HCT116 (cell line): Measurements from ENCODE around the gene GNL3L.

Experiments used
- CTCF ChIP-seq, 3 experiments: fragments of 200-600 bp in 1 of 3; sonication (generic) in 1 of 3; IDR thresholded peaks in 2 of 3; conservative IDR thresholded peaks in 1 of 3; 2 replicates each; pipeline ENCODE4 v1.5.1; 2012 to 2017; ENCODE audit warnings: low read depth in 2 of 3, low read length in 2 of 3, antibody characterized with exemption in 1 of 3, borderline replicate concordance in 1 of 3, control low read depth in 1 of 3, mild to moderate bottlenecking in 1 of 3, mixed read lengths in 1 of 3, mixed run types in 1 of 3, moderate library complexity in 1 of 3; ENCODE audit not compliant: insufficient read depth in 1 of 3
- EZH2 ChIP-seq: fragments of 200-600 bp; sonication (generic); IDR thresholded peaks from 2 replicates; pipeline ENCODE4 v1.6.1; 2017; ENCODE audit warnings: antibody characterized with exemption, mixed run types
- EZH2phosphoT487 ChIP-seq: fragments of 200-600 bp; IDR thresholded peaks from 2 replicates; pipeline ENCODE4 v1.6.1; 2018; ENCODE audit warnings: antibody characterized with exemption, borderline replicate concordance
- JUND ChIP-seq: IDR thresholded peaks from 2 replicates; pipeline ENCODE4 v1.6.1; 2012
- POLR2A ChIP-seq: IDR thresholded peaks from 2 replicates; pipeline ENCODE4 v1.7.0; 2011; ENCODE audit warnings: borderline replicate concordance; ENCODE audit not compliant: insufficient read depth, insufficient read length; ENCODE audit errors: extremely low read depth
- POLR2AphosphoS5 ChIP-seq: IDR thresholded peaks from 2 replicates; pipeline ENCODE4 v1.6.1; 2011; ENCODE audit warnings: mild to moderate bottlenecking, low read depth, low read length, moderate library complexity
- RAD21 ChIP-seq: IDR thresholded peaks from 2 replicates; pipeline ENCODE4 v1.6.1; 2012; ENCODE audit warnings: low read depth, mild to moderate bottlenecking
- SIN3A ChIP-seq: IDR thresholded peaks from 2 replicates; pipeline ENCODE4 v1.6.1; 2012; ENCODE audit warnings: low read depth
- TCF7L2 ChIP-seq: IDR thresholded peaks from 2 replicates; pipeline ENCODE4 v1.7.0; 2011; ENCODE audit warnings: borderline replicate concordance, inconsistent platforms; ENCODE audit not compliant: insufficient read depth, insufficient read length; ENCODE audit errors: extremely low read depth
- ZFX ChIP-seq: fragments of 450-650 bp; IDR thresholded peaks from 2 replicates; pipeline ENCODE4 v1.6.1; 2017
- TF ChIP-seq, protein P1 (sequence below): IDR thresholded peaks from 2 replicates; pipeline ENCODE4 v1.6.1; 2012; ENCODE audit warnings: low read depth

GRCh38 chrX:54494166-54494988 is 35.6 kb upstream of the GNL3L start:
- no peak for TF ChIP-seq CTCF (IDR thresholded peaks at IDR 0.05 in 2 of 3, conservative IDR thresholded peaks at IDR 0.05 in 1 of 3; ENCODE audit: borderline replicate concordance in 1 of 3, insufficient read depth in 1 of 3, low read depth in 2 of 3, low read length in 2 of 3)
- TF ChIP-seq ZFX, result no peak
- TF ChIP-seq POLR2A, result no peak
- no peak for TF ChIP-seq JUND
- TF ChIP-seq, protein P1, sequence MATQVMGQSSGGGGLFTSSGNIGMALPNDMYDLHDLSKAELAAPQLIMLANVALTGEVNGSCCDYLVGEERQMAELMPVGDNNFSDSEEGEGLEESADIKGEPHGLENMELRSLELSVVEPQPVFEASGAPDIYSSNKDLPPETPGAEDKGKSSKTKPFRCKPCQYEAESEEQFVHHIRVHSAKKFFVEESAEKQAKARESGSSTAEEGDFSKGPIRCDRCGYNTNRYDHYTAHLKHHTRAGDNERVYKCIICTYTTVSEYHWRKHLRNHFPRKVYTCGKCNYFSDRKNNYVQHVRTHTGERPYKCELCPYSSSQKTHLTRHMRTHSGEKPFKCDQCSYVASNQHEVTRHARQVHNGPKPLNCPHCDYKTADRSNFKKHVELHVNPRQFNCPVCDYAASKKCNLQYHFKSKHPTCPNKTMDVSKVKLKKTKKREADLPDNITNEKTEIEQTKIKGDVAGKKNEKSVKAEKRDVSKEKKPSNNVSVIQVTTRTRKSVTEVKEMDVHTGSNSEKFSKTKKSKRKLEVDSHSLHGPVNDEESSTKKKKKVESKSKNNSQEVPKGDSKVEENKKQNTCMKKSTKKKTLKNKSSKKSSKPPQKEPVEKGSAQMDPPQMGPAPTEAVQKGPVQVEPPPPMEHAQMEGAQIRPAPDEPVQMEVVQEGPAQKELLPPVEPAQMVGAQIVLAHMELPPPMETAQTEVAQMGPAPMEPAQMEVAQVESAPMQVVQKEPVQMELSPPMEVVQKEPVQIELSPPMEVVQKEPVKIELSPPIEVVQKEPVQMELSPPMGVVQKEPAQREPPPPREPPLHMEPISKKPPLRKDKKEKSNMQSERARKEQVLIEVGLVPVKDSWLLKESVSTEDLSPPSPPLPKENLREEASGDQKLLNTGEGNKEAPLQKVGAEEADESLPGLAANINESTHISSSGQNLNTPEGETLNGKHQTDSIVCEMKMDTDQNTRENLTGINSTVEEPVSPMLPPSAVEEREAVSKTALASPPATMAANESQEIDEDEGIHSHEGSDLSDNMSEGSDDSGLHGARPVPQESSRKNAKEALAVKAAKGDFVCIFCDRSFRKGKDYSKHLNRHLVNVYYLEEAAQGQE, result no peak
- TF ChIP-seq POLR2AphosphoS5, result no peak
- no peak for TF ChIP-seq EZH2
- TF ChIP-seq EZH2phosphoT487, result no peak
- TF ChIP-seq SIN3A, result no peak
- TF ChIP-seq RAD21, result no peak
- TF ChIP-seq TCF7L2, result no peak
